Peyer's patch (tissue), 4 donors: ENCODE data around the gene MYL10. TPM values are rescaled to one million over a fixed set of nuclear protein-coding genes. Genes with fewer than 3 reads are reported as not detected.
A peak's percentile ranks its signal among the peaks of the same experiment; 100 is the strongest.

Experiments
- DNase-seq, 3 donors: peaks; one replicate each; pipeline ENCODE4 v3.0.0-alpha.2; 2017 to 2019
- H3K27ac ChIP-seq, 4 donors: fragments of 200-600 bp; sonication (generic); one replicate each; pipeline ENCODE4 v1.5.1; 2016 to 2019
- H3K27me3 ChIP-seq, 2 donors: fragments of 200-600 bp; sonication (generic); one replicate each; pipeline ENCODE4 v1.5.1; 2019
- H3K36me3 ChIP-seq, 3 donors: fragments of 200-600 bp; sonication (generic); one replicate each; pipeline ENCODE4 v1.5.1; 2016 to 2019
- H3K4me1 ChIP-seq, 4 donors: fragments of 200-600 bp; sonication (generic); one replicate each; pipeline ENCODE4 v1.5.1; 2016 to 2019
- H3K4me3 ChIP-seq, 4 donors: fragments of 200-600 bp; sonication (generic); 1 replicate in 3 of 4; 2 replicates in 1 of 4; pipeline ENCODE4 v1.5.1; 2016 to 2019; ENCODE audit warnings: mild to moderate bottlenecking in 1 of 4
- H3K9me3 ChIP-seq, 4 donors: fragments of 200-600 bp; sonication (generic); one replicate each; pipeline ENCODE4 v1.5.1; 2016 to 2019; ENCODE audit warnings: mild to moderate bottlenecking in 1 of 4
- POLR2A ChIP-seq, 2 donors: fragments of 450-650 bp; IDR thresholded peaks; one replicate each; pipeline ENCODE4 v1.5.1; 2017; ENCODE audit warnings: antibody characterized with exemption in 2 of 2, mild to moderate bottlenecking in 2 of 2, moderate library complexity in 2 of 2
- total RNA-seq, 4 donors: library from RNA; depleted of rRNA; stranded (reverse); fragments of >200 nt; gene quantifications; one replicate each; pipeline ENCODE4 v1.1.0, GENCODE V29; 2016
- TF ChIP-seq, protein P1 (sequence below), 6 experiments: fragments of 450-650 bp in 4 of 6; fragments of 200-600 bp in 2 of 6; sonication (generic) in 1 of 6; IDR thresholded peaks; one replicate each; pipeline ENCODE4 v1.5.1; 2017 to 2019; ENCODE audit warnings: antibody characterized with exemption in 6 of 6, mild to moderate bottlenecking in 3 of 6, moderate library complexity in 1 of 6

MYL10 gene
- total RNA-seq, 4 donors from 2014 or later, result not detected

DNA sequence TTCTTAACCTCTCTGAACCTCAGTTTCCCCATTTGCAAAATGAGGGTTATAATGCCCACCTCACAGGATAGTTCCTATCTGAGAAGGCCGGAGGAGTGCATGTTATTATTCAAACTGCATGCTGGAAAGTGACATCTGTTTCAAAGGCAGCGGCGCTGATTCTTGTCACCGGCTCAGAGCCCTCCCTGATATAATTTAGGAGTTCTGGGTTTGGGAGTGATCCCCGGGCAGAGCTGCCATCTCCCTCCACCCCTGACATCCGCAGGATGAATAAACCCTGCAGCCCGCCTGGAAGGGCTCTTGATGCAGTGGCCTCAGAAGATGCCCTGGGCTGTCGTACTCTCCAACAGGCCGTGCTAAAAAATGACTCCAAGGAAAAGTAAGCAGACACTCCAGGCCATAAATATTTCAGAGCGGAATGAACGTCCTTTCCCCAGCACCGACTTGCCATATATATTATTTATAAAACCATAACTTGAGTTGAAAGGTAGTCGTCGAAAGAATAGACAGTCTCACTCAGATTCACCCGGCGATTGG, 47.0 kb upstream of the MYL10 start:
- H3K27me3 ChIP-seq, result no peaks in the 10 kb centered on the region
- H3K4me3 ChIP-seq, result no peak overlapping the region
- no peaks in the 10 kb centered on the region for H3K36me3 ChIP-seq
- no peaks in the 10 kb centered on the region for H3K9me3 ChIP-seq
- no peak for TF ChIP-seq POLR2A (IDR thresholded peaks at IDR 0.05)
- no peak for DNase-seq
- peaks cover 0 to 1% (median 0%) of the 10 kb centered on the region in 4 donors for H3K4me1 ChIP-seq
- no peak overlapping the region for H3K27ac ChIP-seq

DNA sequence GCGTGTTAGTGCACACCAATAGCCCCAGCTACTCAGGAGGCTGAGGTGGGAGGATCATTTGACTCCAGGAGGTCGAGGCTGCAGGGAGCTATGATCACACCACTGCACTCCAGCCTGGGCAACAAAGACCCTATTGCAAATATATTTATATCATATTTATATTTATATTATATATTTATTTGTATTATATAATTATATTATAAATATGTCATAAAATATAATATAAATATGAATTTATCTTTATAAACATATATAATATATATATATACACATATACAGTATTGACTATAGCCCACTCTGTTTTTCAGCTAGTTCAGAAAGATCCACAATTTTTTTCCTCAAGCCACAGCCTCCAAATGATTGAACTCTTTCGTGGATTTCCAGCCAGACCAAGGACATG, 45.3 kb upstream of the MYL10 start:
- no peak overlapping the region for H3K4me3 ChIP-seq
- DNase-seq, result no peak
- H3K27ac ChIP-seq, result no peak overlapping the region
- H3K4me1 ChIP-seq, result no peaks in the 10 kb centered on the region
- no peaks in the 10 kb centered on the region for H3K9me3 ChIP-seq
- no peaks in the 10 kb centered on the region for H3K36me3 ChIP-seq
- no peaks in the 10 kb centered on the region for H3K27me3 ChIP-seq
- TF ChIP-seq, protein P1, sequence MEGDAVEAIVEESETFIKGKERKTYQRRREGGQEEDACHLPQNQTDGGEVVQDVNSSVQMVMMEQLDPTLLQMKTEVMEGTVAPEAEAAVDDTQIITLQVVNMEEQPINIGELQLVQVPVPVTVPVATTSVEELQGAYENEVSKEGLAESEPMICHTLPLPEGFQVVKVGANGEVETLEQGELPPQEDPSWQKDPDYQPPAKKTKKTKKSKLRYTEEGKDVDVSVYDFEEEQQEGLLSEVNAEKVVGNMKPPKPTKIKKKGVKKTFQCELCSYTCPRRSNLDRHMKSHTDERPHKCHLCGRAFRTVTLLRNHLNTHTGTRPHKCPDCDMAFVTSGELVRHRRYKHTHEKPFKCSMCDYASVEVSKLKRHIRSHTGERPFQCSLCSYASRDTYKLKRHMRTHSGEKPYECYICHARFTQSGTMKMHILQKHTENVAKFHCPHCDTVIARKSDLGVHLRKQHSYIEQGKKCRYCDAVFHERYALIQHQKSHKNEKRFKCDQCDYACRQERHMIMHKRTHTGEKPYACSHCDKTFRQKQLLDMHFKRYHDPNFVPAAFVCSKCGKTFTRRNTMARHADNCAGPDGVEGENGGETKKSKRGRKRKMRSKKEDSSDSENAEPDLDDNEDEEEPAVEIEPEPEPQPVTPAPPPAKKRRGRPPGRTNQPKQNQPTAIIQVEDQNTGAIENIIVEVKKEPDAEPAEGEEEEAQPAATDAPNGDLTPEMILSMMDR (IDR thresholded peaks at IDR 0.05), result no peak
- no peak for TF ChIP-seq POLR2A (IDR thresholded peaks at IDR 0.05)

DNA sequence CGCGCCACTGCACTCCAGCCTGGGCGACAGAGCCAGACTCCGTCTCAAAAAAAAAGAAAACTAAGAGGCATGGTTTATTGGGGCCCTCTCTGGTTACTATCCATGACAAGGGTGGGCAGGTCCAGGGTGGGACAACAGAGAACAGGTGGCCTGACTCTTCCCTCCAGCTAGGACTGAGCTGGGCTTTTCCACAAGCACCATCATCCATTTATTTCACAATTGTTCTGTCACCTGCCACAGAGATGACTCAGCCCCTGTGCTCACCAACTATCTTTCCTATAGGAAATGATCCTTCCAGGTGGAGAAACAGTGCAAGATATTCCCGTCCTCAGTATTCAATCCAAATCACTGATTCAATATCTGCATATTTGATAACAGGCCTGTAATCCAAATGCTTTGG, 44.9 kb upstream of the MYL10 start:
- H3K36me3 ChIP-seq, result no peaks in the 10 kb centered on the region
- H3K4me1 ChIP-seq, result no peaks in the 10 kb centered on the region
- H3K27ac ChIP-seq, result no peak overlapping the region
- H3K9me3 ChIP-seq, result no peaks in the 10 kb centered on the region
- no peak for TF ChIP-seq POLR2A (IDR thresholded peaks at IDR 0.05)
- TF ChIP-seq, protein P1 (IDR thresholded peaks at IDR 0.05), result no peak
- DNase-seq, result no peak
- no peaks in the 10 kb centered on the region for H3K27me3 ChIP-seq
- no peak overlapping the region for H3K4me3 ChIP-seq

DNA sequence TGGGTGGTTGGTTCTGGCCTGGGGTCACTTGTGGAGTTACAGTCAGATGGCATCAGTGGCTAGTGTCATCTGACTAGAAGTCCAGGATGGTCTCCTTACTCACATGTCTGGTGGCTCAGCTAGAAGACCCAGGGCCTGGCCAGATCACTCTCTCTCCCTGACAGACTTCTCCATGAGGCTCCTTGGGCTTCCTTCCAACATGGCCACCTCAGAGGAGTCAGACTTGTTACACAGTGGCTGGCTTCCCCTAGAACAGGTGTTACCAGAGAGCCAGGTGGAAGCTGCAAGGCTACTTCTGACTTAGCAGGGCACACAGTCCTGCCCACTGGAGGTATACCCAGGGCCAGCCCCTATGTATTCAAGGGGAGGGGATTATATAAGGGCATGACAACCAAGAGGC, 44.2 kb upstream of the MYL10 start:
- no peaks in the 10 kb centered on the region for H3K27me3 ChIP-seq
- no peak overlapping the region for H3K27ac ChIP-seq
- no peaks in the 10 kb centered on the region for H3K4me1 ChIP-seq
- DNase-seq, result no peak
- TF ChIP-seq, protein P1 (IDR thresholded peaks at IDR 0.05), result no peak
- no peak for TF ChIP-seq POLR2A (IDR thresholded peaks at IDR 0.05)
- no peaks in the 10 kb centered on the region for H3K36me3 ChIP-seq
- no peaks in the 10 kb centered on the region for H3K9me3 ChIP-seq
- no peak overlapping the region for H3K4me3 ChIP-seq

DNA sequence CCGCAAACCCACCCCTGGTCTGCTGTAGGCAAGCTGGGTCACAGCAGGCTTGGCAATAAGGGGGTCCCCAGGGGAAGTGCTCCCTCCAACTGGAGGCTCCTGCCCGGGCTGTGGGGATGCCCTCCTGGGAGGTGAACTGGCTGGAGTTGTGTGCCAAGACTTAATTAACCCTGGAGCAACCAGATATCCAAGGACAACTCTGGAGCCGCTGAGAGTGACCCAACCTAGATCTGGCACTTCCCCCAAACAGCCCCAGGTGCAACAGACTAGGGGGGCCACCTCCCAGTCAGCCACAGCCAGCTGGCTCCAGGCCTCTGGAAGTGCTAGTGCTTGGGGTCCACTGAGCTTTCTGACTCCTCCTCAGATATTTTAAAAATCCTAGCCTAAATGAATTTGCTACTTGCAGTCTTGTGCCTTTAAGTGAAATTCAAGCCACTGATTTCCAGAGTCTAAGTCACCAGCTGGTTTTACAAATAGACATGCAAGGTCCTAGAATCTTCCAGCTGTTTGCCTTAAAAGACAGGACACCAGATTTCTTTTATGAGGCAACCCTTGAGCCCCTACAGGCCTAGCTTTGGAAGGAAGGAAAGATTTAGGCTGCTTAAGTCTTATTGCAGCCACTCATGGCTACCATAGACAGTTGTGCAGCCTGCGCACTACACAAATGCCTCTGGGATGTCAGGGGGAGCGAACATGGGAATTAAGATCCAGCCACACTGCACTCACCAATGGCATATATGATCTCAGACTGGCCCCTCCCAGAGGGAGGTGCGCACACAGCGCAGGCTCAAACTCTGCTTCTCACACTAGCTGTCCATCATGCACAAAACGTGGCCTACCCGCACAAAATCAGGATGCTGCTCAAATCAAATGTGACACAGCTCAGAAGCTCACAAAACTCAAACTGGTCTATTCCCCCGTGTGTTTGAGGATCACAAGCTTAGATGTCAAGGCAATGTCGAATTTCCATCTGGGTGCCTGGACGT, 42.6 kb upstream of the MYL10 start:
- H3K27ac ChIP-seq, result no peak overlapping the region
- no peak for DNase-seq
- no peaks in the 10 kb centered on the region for H3K27me3 ChIP-seq
- no peak overlapping the region for H3K4me3 ChIP-seq
- TF ChIP-seq, protein P1 (IDR thresholded peaks at IDR 0.05), result no peak
- no peak for TF ChIP-seq POLR2A (IDR thresholded peaks at IDR 0.05)
- no peaks in the 10 kb centered on the region for H3K36me3 ChIP-seq
- H3K4me1 ChIP-seq, result no peaks in the 10 kb centered on the region
- no peaks in the 10 kb centered on the region for H3K9me3 ChIP-seq

DNA sequence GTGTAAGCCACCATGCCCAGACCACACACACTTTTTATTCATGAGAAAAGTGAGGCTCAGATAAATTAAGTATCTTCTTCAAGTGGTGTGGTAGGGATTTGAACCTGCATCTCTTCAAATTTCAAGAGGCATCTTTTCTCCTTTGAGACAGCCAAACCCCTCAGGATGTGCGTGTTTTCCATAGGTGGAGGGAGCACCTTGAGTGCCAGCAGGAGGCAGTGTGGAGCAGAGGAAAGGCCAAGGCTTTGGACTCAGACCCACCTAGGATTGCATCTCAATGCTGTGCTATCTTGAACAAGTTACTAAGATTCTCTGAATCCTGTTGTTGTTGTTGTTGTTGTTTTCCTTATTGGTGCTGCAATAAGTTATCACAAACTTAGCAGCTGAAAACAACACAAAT, 40.2 kb upstream of the MYL10 start:
- no peaks in the 10 kb centered on the region for H3K27me3 ChIP-seq
- no peaks in the 10 kb centered on the region for H3K36me3 ChIP-seq
- no peak overlapping the region for H3K27ac ChIP-seq
- TF ChIP-seq POLR2A (IDR thresholded peaks at IDR 0.05), result no peak
- TF ChIP-seq, protein P1 (IDR thresholded peaks at IDR 0.05), result peak in 2 of 6 experiments; percentile 33 to 39
- H3K4me3 ChIP-seq, result no peak overlapping the region
- DNase-seq, result no peak
- no peaks in the 10 kb centered on the region for H3K9me3 ChIP-seq
- no peaks in the 10 kb centered on the region for H3K4me1 ChIP-seq
